CD14-positive monocyte (primary cell): ENCODE measurements around the gene SPAG17. TPM values are rescaled to one million over a fixed set of nuclear protein-coding genes. Genes with fewer than 3 reads are reported as not detected.

Experiments
- DNase-seq, 3 donors: peaks; one replicate each; pipeline ENCODE4 v3.0.0-alpha.2; 2011 to 2022
- H2AFZ ChIP-seq: 2 replicates; pipeline ENCODE4 v1.6.0; 2012; ENCODE audit warnings: mild to moderate bottlenecking, low read depth, low read length, inconsistent platforms; ENCODE audit not compliant: insufficient read depth, poor library complexity, severe bottlenecking
- H3K27ac ChIP-seq, 2 donors: 1 replicate in 1 of 2; 2 replicates in 1 of 2; pipeline ENCODE4 v1.5.1; 2012 to 2013; ENCODE audit warnings: low read length in 2 of 2, control low read depth in 1 of 2, inconsistent platforms in 1 of 2, low read depth in 1 of 2, mild to moderate bottlenecking in 1 of 2
- H3K27me3 ChIP-seq, 2 donors: one replicate each; pipeline versions ENCODE4 v1.6.0 to v1.6.1; 2011 to 2013; ENCODE audit warnings: low read length in 2 of 2; ENCODE audit not compliant: control insufficient read depth in 2 of 2, insufficient read depth in 2 of 2
- H3K36me3 ChIP-seq, 2 donors: replicated peaks in 1 of 2; 1 replicate in 1 of 2; 2 replicates in 1 of 2; pipeline versions ENCODE4 v1.5.1 to v1.6.1; 2012 to 2013; ENCODE audit warnings: low read length in 2 of 2, control low read depth in 1 of 2, inconsistent platforms in 1 of 2, mild to moderate bottlenecking in 1 of 2; ENCODE audit not compliant: insufficient read depth in 2 of 2, control insufficient read depth in 1 of 2
- H3K4me1 ChIP-seq, 2 donors: 1 replicate in 1 of 2; 2 replicates in 1 of 2; pipeline versions ENCODE4 v1.5.1 to v1.6.1; 2012 to 2013; ENCODE audit warnings: low read length in 2 of 2, control low read depth in 1 of 2, inconsistent platforms in 1 of 2, mild to moderate bottlenecking in 1 of 2, moderate library complexity in 1 of 2; ENCODE audit not compliant: insufficient read depth in 2 of 2, control insufficient read depth in 1 of 2
- H3K4me2 ChIP-seq: replicated peaks from 2 replicates; pipeline ENCODE3; 2012; ENCODE audit warnings: low read length, moderate library complexity, mild to moderate bottlenecking; ENCODE audit not compliant: poor library complexity, severe bottlenecking; ENCODE audit errors: extremely low read depth
- H3K4me3 ChIP-seq, 3 experiments: fragments of 200-600 bp in 1 of 3; sonication (generic) in 1 of 3; replicated peaks in 1 of 3; 1 replicate in 2 of 3; 2 replicates in 1 of 3; pipeline ENCODE4 v1.5.1; 2011 to 2013; ENCODE audit warnings: low read length in 3 of 3, mild to moderate bottlenecking in 3 of 3, control low read depth in 2 of 3, low read depth in 2 of 3, inconsistent platforms in 1 of 3, moderate library complexity in 1 of 3
- H3K79me2 ChIP-seq: 2 replicates; pipeline ENCODE4 v1.6.0; 2012; ENCODE audit warnings: mild to moderate bottlenecking, control low read depth, inconsistent platforms, low read length, moderate library complexity; ENCODE audit not compliant: insufficient read depth
- H3K9ac ChIP-seq: 2 replicates; pipeline ENCODE4 v1.6.0; 2017; ENCODE audit warnings: low read length, mild to moderate bottlenecking; ENCODE audit not compliant: insufficient read depth, poor library complexity, severe bottlenecking
- H3K9me3 ChIP-seq, 2 donors: replicated peaks in 1 of 2; 1 replicate in 1 of 2; 2 replicates in 1 of 2; pipeline versions ENCODE4 v1.5.1 to v1.6.1; 2012 to 2013; ENCODE audit warnings: low read length in 2 of 2, control low read depth in 1 of 2; ENCODE audit not compliant: control insufficient read depth in 1 of 2, insufficient read depth in 1 of 2
- H4K20me1 ChIP-seq: 2 replicates; pipeline ENCODE4 v1.6.0; 2012; ENCODE audit warnings: mild to moderate bottlenecking, low read length, control low read depth, moderate library complexity; ENCODE audit not compliant: insufficient read depth
- H3K27ac Mint-ChIP-seq, 7 donors: one replicate each; pipeline ENCODE4 v1.8.0; 2020; ENCODE audit warnings: mild to moderate bottlenecking in 7 of 7, mixed read lengths in 7 of 7, moderate library complexity in 6 of 7, inconsistent platforms in 2 of 7
- H3K27me3 Mint-ChIP-seq, 3 donors: one replicate each; pipeline ENCODE4 v1.8.0; 2021 to 2022; ENCODE audit warnings: low read depth in 3 of 3, mild to moderate bottlenecking in 3 of 3, mixed read lengths in 3 of 3, moderate library complexity in 3 of 3, inconsistent platforms in 1 of 3
- H3K36me3 Mint-ChIP-seq, 2 donors: one replicate each; pipeline ENCODE4 v1.8.0; 2020; ENCODE audit warnings: mixed read lengths in 2 of 2, inconsistent platforms in 1 of 2, mild to moderate bottlenecking in 1 of 2
- H3K4me1 Mint-ChIP-seq: one replicate; pipeline ENCODE4 v1.8.0; 2020; ENCODE audit warnings: mild to moderate bottlenecking, mixed read lengths
- H3K4me3 Mint-ChIP-seq, 2 donors: one replicate each; pipeline ENCODE4 v1.8.0; 2020; ENCODE audit warnings: mild to moderate bottlenecking in 2 of 2, mixed read lengths in 2 of 2, moderate library complexity in 1 of 2
- H3K9me3 Mint-ChIP-seq, 7 donors: one replicate each; pipeline ENCODE4 v1.8.0; 2020 to 2022; ENCODE audit warnings: mixed read lengths in 7 of 7, mild to moderate bottlenecking in 6 of 7, moderate library complexity in 6 of 7, inconsistent platforms in 2 of 7
- WGBS: methylation state at CpG from one replicate; pipeline ENCODE4 v1.1.5; 2013; ENCODE audit warnings: missing lambda C conversion rate; ENCODE audit not compliant: insufficient coverage; 5-methylcytosine and 5-hydroxymethylcytosine counted together
- intact Hi-C, 2 donors: fragments of 100-400 bp; cut with micrococcal nuclease; formaldehyde crosslinking; loops; one replicate each; pipeline versions ENCODE4 v1.15.0 to v1.15.1; 2023
- polyA plus RNA-seq, 3 donors: library from polyadenylated mRNA; depleted of rRNA in 1 of 3; unstranded in 2 of 3; stranded (reverse) in 1 of 3; fragments of 300-500 nt in 2 of 3; fragments of >200 nt in 1 of 3; fragmentation: Illumina TruSeq in 2 of 3; gene quantifications; 1 replicate in 2 of 3; 2 replicates in 1 of 3; pipeline ENCODE4 v1.2.3, GENCODE V29; 2012 to 2021
- TF ChIP-seq, protein P1 (sequence below): fragments of 200-600 bp; IDR thresholded peaks from one replicate; pipeline ENCODE4 v1.8.0; 2022; ENCODE audit warnings: antibody characterized with exemption, mild to moderate bottlenecking

The SPAG17 gene
- polyA plus RNA-seq, 3 donors: 0.26 to 0.87 (median 0.68) TPM

DNA sequence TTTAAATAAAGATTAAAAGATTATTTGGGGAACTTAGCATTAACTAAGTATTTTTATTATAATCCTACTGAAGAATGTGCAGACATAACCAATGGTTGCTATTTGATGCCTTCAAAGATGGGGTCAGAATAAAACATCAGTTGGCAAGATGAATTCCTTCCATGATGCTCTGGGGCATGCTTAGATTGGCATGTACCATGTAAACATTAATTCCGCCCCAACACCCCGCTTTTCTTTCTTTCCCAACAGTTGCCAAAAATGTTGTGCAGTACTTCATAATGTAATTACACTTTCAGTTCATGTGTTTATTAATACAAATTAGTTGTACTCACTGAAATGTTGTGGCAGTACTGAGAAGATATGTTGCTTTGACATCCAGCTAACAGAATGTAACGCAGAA, 82.6 kb downstream of the SPAG17 start:
- TF ChIP-seq, protein P1, sequence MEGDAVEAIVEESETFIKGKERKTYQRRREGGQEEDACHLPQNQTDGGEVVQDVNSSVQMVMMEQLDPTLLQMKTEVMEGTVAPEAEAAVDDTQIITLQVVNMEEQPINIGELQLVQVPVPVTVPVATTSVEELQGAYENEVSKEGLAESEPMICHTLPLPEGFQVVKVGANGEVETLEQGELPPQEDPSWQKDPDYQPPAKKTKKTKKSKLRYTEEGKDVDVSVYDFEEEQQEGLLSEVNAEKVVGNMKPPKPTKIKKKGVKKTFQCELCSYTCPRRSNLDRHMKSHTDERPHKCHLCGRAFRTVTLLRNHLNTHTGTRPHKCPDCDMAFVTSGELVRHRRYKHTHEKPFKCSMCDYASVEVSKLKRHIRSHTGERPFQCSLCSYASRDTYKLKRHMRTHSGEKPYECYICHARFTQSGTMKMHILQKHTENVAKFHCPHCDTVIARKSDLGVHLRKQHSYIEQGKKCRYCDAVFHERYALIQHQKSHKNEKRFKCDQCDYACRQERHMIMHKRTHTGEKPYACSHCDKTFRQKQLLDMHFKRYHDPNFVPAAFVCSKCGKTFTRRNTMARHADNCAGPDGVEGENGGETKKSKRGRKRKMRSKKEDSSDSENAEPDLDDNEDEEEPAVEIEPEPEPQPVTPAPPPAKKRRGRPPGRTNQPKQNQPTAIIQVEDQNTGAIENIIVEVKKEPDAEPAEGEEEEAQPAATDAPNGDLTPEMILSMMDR: no peak
- Histone ChIP-seq H3K79me2 (no peaks in the 10 kb centered on the region), H3K27ac (no peak overlapping the region), H3K4me3 (no peak overlapping the region), H3K4me2 (no peak overlapping the region), H4K20me1 (no peaks in the 10 kb centered on the region), H3K27me3 (no peaks in the 10 kb centered on the region), H3K9me3 (no peaks in the 10 kb centered on the region), H3K36me3 (no peaks in the 10 kb centered on the region), H3K9ac (no peak overlapping the region), H3K4me1 (no peaks in the 10 kb centered on the region), H2AFZ (no peak overlapping the region)
- H3K4me1 Mint-ChIP-seq: peaks cover 3% of the 10 kb centered on the region
- no peak overlapping the region for H3K4me3 Mint-ChIP-seq
- H3K27me3 Mint-ChIP-seq: peaks cover 0 to 3% (median 0%) of the 10 kb centered on the region in 3 donors
- no peak for DNase-seq
- H3K9me3 Mint-ChIP-seq: peaks cover 0 to 3% (median 0%) of the 10 kb centered on the region in 7 donors
- H3K36me3 Mint-ChIP-seq: no peaks in the 10 kb centered on the region
- no peak overlapping the region for H3K27ac Mint-ChIP-seq
- WGBS: no CpG with 5 or more reads among the region's 3 CpGs
- intact Hi-C loops: no loop called here

DNA sequence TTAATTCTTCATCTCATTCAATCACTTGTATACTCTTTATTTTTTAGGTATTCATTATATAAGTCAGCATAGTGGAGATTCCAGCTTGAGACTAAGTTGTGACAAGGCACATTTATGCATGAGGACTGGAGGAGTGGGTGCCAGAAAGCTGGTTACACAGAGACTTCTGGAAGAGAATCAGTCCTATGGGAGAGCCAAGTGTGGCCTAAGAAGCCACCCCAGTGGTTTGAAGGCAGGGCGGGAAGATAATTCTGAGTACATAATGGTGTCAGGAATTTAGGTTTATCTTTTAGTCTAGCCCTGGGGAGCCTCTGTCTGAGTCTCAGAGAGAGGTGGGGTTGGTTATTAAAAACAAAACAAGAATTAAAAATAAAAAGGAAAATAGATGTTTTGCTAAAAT, 83.0 kb downstream of the SPAG17 start:
- Mint-ChIP-seq H3K9me3 (peaks cover 0 to 3% (median 0%) of the 10 kb centered on the region in 7 donors), H3K27me3 (peaks cover 0 to 3% (median 0%) of the 10 kb centered on the region in 3 donors), H3K4me3 (peak overlapping the region in 1 of 2 donors; percentile 40), H3K27ac (no peak overlapping the region), H3K36me3 (no peaks in the 10 kb centered on the region), H3K4me1 (peaks cover under 1% of the 10 kb centered on the region)
- Histone ChIP-seq H3K4me2 (no peak overlapping the region), H3K79me2 (no peaks in the 10 kb centered on the region), H2AFZ (no peak overlapping the region), H3K9me3 (no peaks in the 10 kb centered on the region), H3K4me3 (no peak overlapping the region), H3K27ac (no peak overlapping the region), H3K27me3 (no peaks in the 10 kb centered on the region), H3K4me1 (no peaks in the 10 kb centered on the region), H4K20me1 (no peaks in the 10 kb centered on the region), H3K36me3 (no peaks in the 10 kb centered on the region), H3K9ac (no peak overlapping the region)
- TF ChIP-seq, protein P1: no peak
- intact Hi-C loops: no loop called here
- WGBS: no CpG with 5 or more reads among the region's 1 CpG
- DNase-seq: no peak
